Measurements from ENCODE around the gene PGM2L1. TPM values are rescaled to one million over a fixed set of nuclear protein-coding genes. Genes with fewer than 3 reads are reported as not detected.

Gene PGM2L1
- total and polyA plus RNA-seq, 10 donors: 0.37 to 7.1 (median 4.9) TPM

- intact Hi-C loops (cut with DNase I; ENCODE audit: low total_unique reads): no loop called here
- DNase-seq: no peak
- TF ChIP-seq POLR2A (IDR thresholded peaks at IDR 0.05): no peak
- no peak for TF ChIP-seq POLR2AphosphoS5 (IDR thresholded peaks at IDR 0.05)
- TF ChIP-seq CTCF (IDR thresholded peaks at IDR 0.05 in 8 of 11, conservative IDR thresholded peaks at IDR 0.05 in 3 of 11): no peak
- H3K4me1 ChIP-seq: peaks cover 0 to 13% (median 8%) of the 10 kb centered on the region in 6 donors
- H3K27ac ChIP-seq: no peak overlapping the region
- H3K36me3 ChIP-seq: no peaks in the 10 kb centered on the region
- 61 to 85% (median 71%) methylated on average over 2 of the region's 2 CpGs for WGBS, 5 donors
- H3K27me3 ChIP-seq (replicated peaks in 1 of 7): peaks cover 0 to 4% (median 0%) of the 10 kb centered on the region in 7 donors
- H3K9me3 ChIP-seq: peaks cover 0 to 28% (median 22%) of the 10 kb centered on the region in 8 donors
- no peak overlapping the region for H3K4me3 ChIP-seq
These were observed 77.7 kb downstream of the PGM2L1 start for GRCh38 chr11:74320538-74320937.

GRCh38 chr11:74319139-74319816, 79.0 kb downstream of the PGM2L1 start:
- TF ChIP-seq POLR2A (IDR thresholded peaks at IDR 0.05) (no peak), CTCF (IDR thresholded peaks at IDR 0.05 in 8 of 11, conservative IDR thresholded peaks at IDR 0.05 in 3 of 11) (no peak), POLR2AphosphoS5 (IDR thresholded peaks at IDR 0.05) (no peak)
- intact Hi-C loops (cut with DNase I; ENCODE audit: low total_unique reads): no loop called here
- Histone ChIP-seq H3K4me3 (no peak overlapping the region), H3K36me3 (no peaks in the 10 kb centered on the region), H3K4me1 (peaks cover 0 to 13% (median 8%) of the 10 kb centered on the region in 6 donors), H3K27me3 (replicated peaks in 1 of 7) (peaks cover 0 to 4% (median 0%) of the 10 kb centered on the region in 7 donors), H3K9me3 (peaks cover 0 to 33% (median 25%) of the 10 kb centered on the region in 8 donors), H3K27ac (no peak overlapping the region)
- 72 to 92% (median 82%) methylated on average over 5 of the region's 5 CpGs for WGBS, 5 donors
- no peak for DNase-seq

GRCh38 chr11:74318241-74318932, 79.8 kb downstream of the PGM2L1 start:
- WGBS, 5 donors: 87 to 100% (median 95%) methylated on average over 1 of the region's 1 CpG
- Histone ChIP-seq H3K27ac (no peak overlapping the region), H3K36me3 (no peaks in the 10 kb centered on the region), H3K9me3 (peaks cover 0 to 33% (median 26%) of the 10 kb centered on the region in 8 donors), H3K4me1 (peaks cover 0 to 13% (median 8%) of the 10 kb centered on the region in 6 donors), H3K27me3 (replicated peaks in 1 of 7) (peaks cover 0 to 4% (median 0%) of the 10 kb centered on the region in 7 donors), H3K4me3 (no peak overlapping the region)
- no peak for DNase-seq
- TF ChIP-seq POLR2AphosphoS5 (IDR thresholded peaks at IDR 0.05): no peak
- TF ChIP-seq CTCF (IDR thresholded peaks at IDR 0.05 in 8 of 11, conservative IDR thresholded peaks at IDR 0.05 in 3 of 11): no peak
- TF ChIP-seq POLR2A (IDR thresholded peaks at IDR 0.05): no peak
- intact Hi-C loops (cut with DNase I; ENCODE audit: low total_unique reads): no loop called here
